Adrenal gland (tissue), 12 donors: ENCODE measurements around the gene AHDC1. TPM values are rescaled to one million over a fixed set of nuclear protein-coding genes. Genes with fewer than 3 reads are reported as not detected.

Source experiments
- DNase-seq, 7 donors: peaks; one replicate each; pipeline ENCODE4 v3.0.0-alpha.2; 2019 to 2020
- H3K27ac ChIP-seq, 5 donors: fragments of 200-600 bp; sonication (generic) in 4 of 5; 1 replicate in 3 of 5; 2 replicates in 2 of 5; pipeline versions ENCODE4 v1.5.1 to v1.8.0; 2016 to 2020; ENCODE audit warnings: mild to moderate bottlenecking in 1 of 5
- H3K27me3 ChIP-seq: fragments of 200-600 bp; 2 replicates; pipeline ENCODE4 v1.8.0; 2021
- H3K36me3 ChIP-seq, 2 donors: fragments of 200-600 bp; replicated peaks in 1 of 2; 1 replicate in 1 of 2; 2 replicates in 1 of 2; pipeline versions ENCODE4 v1.5.1 to v1.8.0; 2018 to 2022
- H3K4me1 ChIP-seq, 2 donors: fragments of 200-600 bp; replicated peaks in 1 of 2; 1 replicate in 1 of 2; 2 replicates in 1 of 2; pipeline versions ENCODE4 v1.5.1 to v1.8.0; 2018 to 2021
- H3K4me3 ChIP-seq, 4 donors: fragments of 200-600 bp; sonication (generic) in 3 of 4; one replicate each; pipeline ENCODE4 v1.5.1; 2016 to 2018
- H3K9me3 ChIP-seq, 3 donors: fragments of 200-600 bp; sonication (generic) in 1 of 3; replicated peaks in 1 of 3; 1 replicate in 2 of 3; 2 replicates in 1 of 3; pipeline versions ENCODE4 v1.5.1 to v1.8.0; 2016 to 2021
- POLR2A ChIP-seq, 2 donors: fragments of 450-650 bp; IDR thresholded peaks; one replicate each; pipeline ENCODE4 v1.6.1; 2017; ENCODE audit warnings: antibody characterized with exemption in 2 of 2, mild to moderate bottlenecking in 2 of 2, moderate library complexity in 1 of 2
- WGBS, 4 donors: extraction: QIAGEN DNeasy Blood & Tissue Kit in 2 of 4; methylation state at CpG; one replicate each; pipeline versions ENCODE4 v1.1.5 to v1.1.7; 2013 to 2017; 5-methylcytosine and 5-hydroxymethylcytosine counted together
- intact Hi-C, 2 donors: fragments of 100-400 bp; cut with DNase I; formaldehyde crosslinking; loops; one replicate each; pipeline versions ENCODE4 v1.14.1 to v1.15.0; 2022 to 2023
- polyA plus RNA-seq, 3 donors: library from polyadenylated mRNA; stranded (reverse); fragments of 200-250 nt in 2 of 3; fragments of 350-450 nt in 1 of 3; fragmentation: Illumina TruSeq in 1 of 3; extraction: RNeasy Lipid Tissue Mini Kit (QIAGEN cat#74804) in 1 of 3; gene quantifications; one replicate each; pipeline ENCODE4 v1.2.3, GENCODE V29; 2013 to 2014
- total RNA-seq, 9 donors: library from RNA; depleted of rRNA in 4 of 9; stranded (reverse); fragments of >200 nt in 4 of 9; fragments of 120-200 nt in 1 of 9; fragmentation: NEBNext Ultra II Directional in 1 of 9; extraction: Animal tissue kit (Norgen Biotek cat#: 25700) in 1 of 9; gene quantifications; one replicate each; pipeline versions ENCODE4 v1.1.0 to v1.2.4, GENCODE V29; 2013 to 2023
- TF ChIP-seq, protein P1 (sequence below), 6 experiments: fragments of 450-650 bp in 4 of 6; fragments of 200-600 bp in 2 of 6; sonication (generic) in 1 of 6; IDR thresholded peaks; 1 replicate in 5 of 6; 2 replicates in 1 of 6; pipeline versions ENCODE4 v1.5.1 to v1.8.0; 2016 to 2021; ENCODE audit warnings: antibody characterized with exemption in 6 of 6, mild to moderate bottlenecking in 2 of 6, moderate library complexity in 1 of 6
- donor health status: healthy with polysubstance abuse.
- donor health status: Bipolar disorder and iron deficiency.
- donor health status: DM: yes; HTN: yes; CAD: no.
- donor health status: DM: no; HTN: no; CAD: no.
- donor health status: DM: no; HTN: no; CAD: no.
- donor health status: DM: yes; HTN: yes; CAD: no.

Gene AHDC1
- total and polyA plus RNA-seq, 12 donors, result 10.4 to 111 (median 61.3) TPM

DNA sequence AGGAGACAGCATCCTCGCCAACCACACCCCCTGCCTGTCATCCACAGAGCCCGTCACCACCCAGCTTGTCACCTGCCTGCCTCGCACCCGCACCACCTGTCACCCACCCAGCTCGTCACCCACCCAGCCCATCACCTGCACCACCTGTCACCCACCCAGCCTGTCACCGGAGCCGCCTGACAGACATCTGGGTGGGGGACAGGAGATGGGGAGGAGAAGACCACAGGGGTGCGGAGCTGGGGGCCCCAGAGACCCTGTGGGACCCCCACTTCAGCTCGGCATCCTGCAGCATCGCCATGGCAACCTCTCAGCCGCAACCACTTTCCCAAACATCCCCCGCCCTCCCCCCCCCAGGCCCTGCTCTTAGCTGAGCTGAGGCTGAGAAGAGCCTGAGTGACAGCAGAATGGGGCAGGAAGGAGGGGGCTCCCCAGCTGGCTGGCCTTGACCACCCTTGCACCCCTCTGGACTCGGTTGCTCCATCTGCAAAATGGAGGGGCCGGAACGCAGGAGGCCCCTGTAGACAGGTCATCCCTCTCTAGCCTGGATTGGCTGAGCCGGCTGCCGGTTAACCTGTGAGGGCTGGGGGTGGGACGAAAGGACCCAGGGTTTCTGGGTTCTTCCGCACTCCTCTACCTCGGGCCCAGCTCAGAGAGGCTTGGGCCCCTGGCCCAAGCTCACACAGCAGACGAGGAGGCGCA lies 11.6 kb downstream of the AHDC1 start:
- Histone ChIP-seq H3K27me3 (no peaks in the 10 kb centered on the region), H3K36me3 (no peaks in the 10 kb centered on the region), H3K27ac (peak overlapping the region in 4 of 5 donors; percentile 49 to 96 (median 84)), H3K9me3 (no peaks in the 10 kb centered on the region), H3K4me1 (peaks cover 98 to 100% of the 10 kb centered on the region in 2 donors), H3K4me3 (no peak overlapping the region)
- intact Hi-C loops, result no loop called here
- TF ChIP-seq, protein P1, sequence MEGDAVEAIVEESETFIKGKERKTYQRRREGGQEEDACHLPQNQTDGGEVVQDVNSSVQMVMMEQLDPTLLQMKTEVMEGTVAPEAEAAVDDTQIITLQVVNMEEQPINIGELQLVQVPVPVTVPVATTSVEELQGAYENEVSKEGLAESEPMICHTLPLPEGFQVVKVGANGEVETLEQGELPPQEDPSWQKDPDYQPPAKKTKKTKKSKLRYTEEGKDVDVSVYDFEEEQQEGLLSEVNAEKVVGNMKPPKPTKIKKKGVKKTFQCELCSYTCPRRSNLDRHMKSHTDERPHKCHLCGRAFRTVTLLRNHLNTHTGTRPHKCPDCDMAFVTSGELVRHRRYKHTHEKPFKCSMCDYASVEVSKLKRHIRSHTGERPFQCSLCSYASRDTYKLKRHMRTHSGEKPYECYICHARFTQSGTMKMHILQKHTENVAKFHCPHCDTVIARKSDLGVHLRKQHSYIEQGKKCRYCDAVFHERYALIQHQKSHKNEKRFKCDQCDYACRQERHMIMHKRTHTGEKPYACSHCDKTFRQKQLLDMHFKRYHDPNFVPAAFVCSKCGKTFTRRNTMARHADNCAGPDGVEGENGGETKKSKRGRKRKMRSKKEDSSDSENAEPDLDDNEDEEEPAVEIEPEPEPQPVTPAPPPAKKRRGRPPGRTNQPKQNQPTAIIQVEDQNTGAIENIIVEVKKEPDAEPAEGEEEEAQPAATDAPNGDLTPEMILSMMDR (IDR thresholded peaks at IDR 0.05), result no peak
- no peak for TF ChIP-seq POLR2A (IDR thresholded peaks at IDR 0.05)
- 60 to 80% (median 65%) methylated on average over 7 to 22 of the region's 22 CpGs for WGBS, 4 donors
- DNase-seq, result peak in 1 of 7 donors; percentile 40

- WGBS, 4 donors, result 33 to 43% (median 38%) methylated on average over 4 of the region's 4 CpGs
- Histone ChIP-seq H3K4me3 (no peak overlapping the region), H3K36me3 (no peaks in the 10 kb centered on the region), H3K4me1 (peaks cover 91 to 100% of the 10 kb centered on the region in 2 donors), H3K27ac (peak overlapping the region in 4 of 5 donors; percentile 49 to 96 (median 84)), H3K27me3 (no peaks in the 10 kb centered on the region), H3K9me3 (no peaks in the 10 kb centered on the region)
- intact Hi-C loops, result no loop called here
- no peak for DNase-seq
- TF ChIP-seq, protein P1 (IDR thresholded peaks at IDR 0.05), result no peak
- no peak for TF ChIP-seq POLR2A (IDR thresholded peaks at IDR 0.05)
Measured at GRCh38 chr1:27591622-27592021, 12.3 kb downstream of the AHDC1 start.

- no peaks in the 10 kb centered on the region for H3K9me3 ChIP-seq
- no peaks in the 10 kb centered on the region for H3K27me3 ChIP-seq
- 16 to 52% (median 35%) methylated on average over 3 to 5 of the region's 5 CpGs for WGBS, 4 donors
- no peaks in the 10 kb centered on the region for H3K36me3 ChIP-seq
- peak in 6 of 7 donors; percentile 77 to 85 (median 80) for DNase-seq
- intact Hi-C loops, result no loop called here
- H3K27ac ChIP-seq, result peak overlapping the region in 4 of 5 donors; percentile 49 to 96 (median 84)
- TF ChIP-seq, protein P1 (IDR thresholded peaks at IDR 0.05), result no peak
- no peak for TF ChIP-seq POLR2A (IDR thresholded peaks at IDR 0.05)
- no peak overlapping the region for H3K4me3 ChIP-seq
- H3K4me1 ChIP-seq, result peaks cover 85 to 100% of the 10 kb centered on the region in 2 donors
Measured at GRCh38 chr1:27590917-27591508, 12.9 kb downstream of the AHDC1 start.

- DNase-seq, result peak in 6 of 7 donors; percentile 53 to 83 (median 68)
- no peak for TF ChIP-seq POLR2A (IDR thresholded peaks at IDR 0.05)
- TF ChIP-seq, protein P1 (IDR thresholded peaks at IDR 0.05), result no peak
- H3K9me3 ChIP-seq, result no peaks in the 10 kb centered on the region
- H3K36me3 ChIP-seq, result no peaks in the 10 kb centered on the region
- 0 to 29% (median 25%) methylated on average over 1 to 13 of the region's 13 CpGs for WGBS, 4 donors
- H3K4me3 ChIP-seq, result no peak overlapping the region
- peaks cover 74 to 100% of the 10 kb centered on the region in 2 donors for H3K4me1 ChIP-seq
- H3K27me3 ChIP-seq, result no peaks in the 10 kb centered on the region
- intact Hi-C loops, result no loop called here
- H3K27ac ChIP-seq, result peak overlapping the region; percentile 36 to 96 (median 83)
Measured at GRCh38 chr1:27589841-27590426, 14.0 kb downstream of the AHDC1 start.
